ENCODE measurements around the gene TCF7L1. TPM values are rescaled to one million over a fixed set of nuclear protein-coding genes. Genes with fewer than 3 reads are reported as not detected.
A peak's percentile ranks its signal among the peaks of the same experiment; 100 is the strongest.

The TCF7L1 gene
- total and polyA plus RNA-seq, 9 of the 15 experiments (the other 6 are each of a cell fraction or from before 2014, with no cell fraction given): 0.03 to 0.11 (median 0.07) TPM; not detected in 5

- TF ChIP-seq ZBTB43 (CRISPR knock-in tag; IDR thresholded peaks at IDR 0.05) (no peak), POLR3A (IDR thresholded peaks at IDR 0.05; ENCODE audit: borderline replicate concordance, extremely low read depth, insufficient read depth, insufficient read length) (no peak), HNRNPH1 (optimal IDR thresholded peaks at IDR 0.05; ENCODE audit: low read depth, low read length) (no peak)
Observed at GRCh38 chr2:85327822-85328617, 194.8 kb downstream of the TCF7L1 start, which contains the start of gene TGOLN2 (continued).

- Histone ChIP-seq H3K27me3 (ENCODE audit: control insufficient read depth in 2 of 2, insufficient read depth in 2 of 2, low read length in 2 of 2) (no peaks in the 10 kb centered on the region), H4K20me1 (replicated peaks; ENCODE audit: control insufficient read depth, insufficient read depth, low read length) (peaks cover 15% of the 10 kb centered on the region), H3K4me2 (ENCODE audit: insufficient read depth, low read length) (no peak overlapping the region), H3K36me3 (ENCODE audit: control insufficient read depth, insufficient read depth, low read length) (peaks cover 24% of the 10 kb centered on the region), H3K9ac (ENCODE audit: insufficient read depth in 1 of 2, low read depth in 2 of 2, low read length in 2 of 2) (no peak overlapping the region), H3K9me3 (replicated peaks; ENCODE audit: control insufficient read depth, insufficient read depth, low read depth, low read length) (no peaks in the 10 kb centered on the region), H3K4me3 (no peak overlapping the region), H3K9me1 (ENCODE audit: control insufficient read depth, insufficient read depth, low read length) (no peaks in the 10 kb centered on the region), H3K4me1 (replicated peaks in 1 of 2; ENCODE audit: control insufficient read depth in 2 of 2, insufficient read depth in 2 of 2, low read length in 2 of 2) (peaks cover 21 to 27% of the 10 kb centered on the region in 2 experiments; a peak in 4 of 5 replicates), H3K27ac (ENCODE audit: extremely low read depth, low read depth, low read length) (peak overlapping the region; percentile 97; the same call in 1 of the 3 replicates), H2AFZ (ENCODE audit: low read depth, low read length) (no peak overlapping the region), H3K79me2 (ENCODE audit: control insufficient read depth, insufficient read depth, low read length) (peaks cover 37% of the 10 kb centered on the region)
- CTCF ChIA-PET (ENCODE audit: low intra/inter-chr PET ratio): no interaction called here
- FAIRE-seq (peak; percentile 86), ATAC-seq (peak; percentile 62), DNase-seq (ENCODE audit: extremely low read depth in 1 of 4, low spot score in 3 of 4) (peak in 2 of 4 experiments; percentile 28 to 83)
- POLR2A ChIA-PET: interaction anchor here (0.8 to 2.6 kb wide), 4 partner anchors 10 to 25 kb away, joined by 4 to 13 read pairs (median 10); partner anchors contain the start of genes ELMOD3 and RETSAT
- BruUV-seq (replicated peaks): no TSS peak
- intact Hi-C loops (cut with micrococcal nuclease) (loop anchor here (1.0 to 5.0 kb wide), 4 partner anchors 25 to 288 kb away; partner anchors contain the start of genes ELMOD3, RETSAT, SH2D6 and USP39), in situ Hi-C loops (cut with MboI) (no loop called here)
- TF ChIP-seq CBX3 (IDR thresholded peaks at IDR 0.05; ENCODE audit: borderline replicate concordance in 1 of 2, low read length in 2 of 2) (peak in 1 of 2 experiments; percentile 33; a peak in 1 of 3 replicates), CAMTA2 (CRISPR knock-in tag; conservative IDR thresholded peaks at IDR 0.05) (no peak), ZNF324 (CRISPR knock-in tag; IDR thresholded peaks at IDR 0.05) (no peak), NKRF (IDR thresholded peaks at IDR 0.05; ENCODE audit: borderline replicate concordance) (no peak), ZNF384 (IDR thresholded peaks at IDR 0.05; ENCODE audit: low read depth, low read length) (peak; percentile 78), U2AF1 (optimal IDR thresholded peaks at IDR 0.05; ENCODE audit: low read depth, low read length) (no peak), FOXO4 (CRISPR knock-in tag; IDR thresholded peaks at IDR 0.05) (no peak), ZNF778 (CRISPR knock-in tag; IDR thresholded peaks at IDR 0.05) (no peak), ZNF174 (CRISPR knock-in tag; IDR thresholded peaks at IDR 0.05) (no peak), DNMT1 (IDR thresholded peaks at IDR 0.05) (0 out of 2 replicates have a peak, but pooled peaks have one; percentile 30)
Observed at GRCh38 chr2:85329181-85329651, 196.0 kb downstream of the TCF7L1 start.

Data from K562 (cell line).